Stimulated activated naive CD8-positive, alpha-beta T cell treated with anti-CD3 and anti-CD28 coated beads, Interleukin-15, Interleukin-2, amounts not matched to agents 100 ng/mL and 50 ng/mL, for 24 hours (primary cell): Measurements from ENCODE around the gene CARD9.

Experiments
- H3K27ac Mint-ChIP-seq: one replicate; pipeline ENCODE4 v1.8.0; 2021; ENCODE audit warnings: mild to moderate bottlenecking, mixed read lengths
- H3K27me3 Mint-ChIP-seq: one replicate; pipeline ENCODE4 v1.8.0; 2021; ENCODE audit warnings: mixed read lengths
- H3K36me3 Mint-ChIP-seq: one replicate; pipeline ENCODE4 v1.8.0; 2021; ENCODE audit warnings: low read depth, mixed read lengths
- H3K4me1 Mint-ChIP-seq: one replicate; pipeline ENCODE4 v1.8.0; 2021; ENCODE audit warnings: low read depth, mixed read lengths
- H3K4me3 Mint-ChIP-seq: one replicate; pipeline ENCODE4 v1.8.0; 2021; ENCODE audit warnings: mild to moderate bottlenecking, mixed read lengths
- H3K9me3 Mint-ChIP-seq: one replicate; pipeline ENCODE4 v1.8.0; 2021; ENCODE audit warnings: mixed read lengths

Gene CARD9

DNA sequence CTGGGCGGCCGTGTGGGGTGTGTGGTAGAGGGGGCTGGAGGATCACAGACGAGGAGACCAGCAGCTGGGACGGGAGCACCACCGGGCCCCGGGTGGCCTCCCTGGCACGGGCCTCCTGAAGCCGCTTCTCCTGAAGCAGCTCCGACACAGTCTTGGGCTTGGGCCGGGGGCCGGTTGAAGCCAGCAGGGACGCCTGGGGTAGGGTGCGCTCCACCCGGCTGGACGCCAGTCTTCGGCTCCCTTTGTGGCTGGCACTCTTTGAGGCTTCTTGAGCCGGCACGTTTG is 5.5 kb upstream of the CARD9 start:
- peaks cover 12% of the 10 kb centered on the region for H3K36me3 Mint-ChIP-seq
- no peak overlapping the region for H3K4me3 Mint-ChIP-seq
- H3K4me1 Mint-ChIP-seq: no peaks in the 10 kb centered on the region
- H3K9me3 Mint-ChIP-seq: no peaks in the 10 kb centered on the region
- H3K27ac Mint-ChIP-seq: no peak overlapping the region
- H3K27me3 Mint-ChIP-seq: no peaks in the 10 kb centered on the region

- Mint-ChIP-seq H3K4me1 (no peaks in the 10 kb centered on the region), H3K9me3 (no peaks in the 10 kb centered on the region), H3K27ac (no peak overlapping the region)
These were observed 4.9 kb upstream of the CARD9 start for GRCh38 chr9:136378170-136379002.

DNA sequence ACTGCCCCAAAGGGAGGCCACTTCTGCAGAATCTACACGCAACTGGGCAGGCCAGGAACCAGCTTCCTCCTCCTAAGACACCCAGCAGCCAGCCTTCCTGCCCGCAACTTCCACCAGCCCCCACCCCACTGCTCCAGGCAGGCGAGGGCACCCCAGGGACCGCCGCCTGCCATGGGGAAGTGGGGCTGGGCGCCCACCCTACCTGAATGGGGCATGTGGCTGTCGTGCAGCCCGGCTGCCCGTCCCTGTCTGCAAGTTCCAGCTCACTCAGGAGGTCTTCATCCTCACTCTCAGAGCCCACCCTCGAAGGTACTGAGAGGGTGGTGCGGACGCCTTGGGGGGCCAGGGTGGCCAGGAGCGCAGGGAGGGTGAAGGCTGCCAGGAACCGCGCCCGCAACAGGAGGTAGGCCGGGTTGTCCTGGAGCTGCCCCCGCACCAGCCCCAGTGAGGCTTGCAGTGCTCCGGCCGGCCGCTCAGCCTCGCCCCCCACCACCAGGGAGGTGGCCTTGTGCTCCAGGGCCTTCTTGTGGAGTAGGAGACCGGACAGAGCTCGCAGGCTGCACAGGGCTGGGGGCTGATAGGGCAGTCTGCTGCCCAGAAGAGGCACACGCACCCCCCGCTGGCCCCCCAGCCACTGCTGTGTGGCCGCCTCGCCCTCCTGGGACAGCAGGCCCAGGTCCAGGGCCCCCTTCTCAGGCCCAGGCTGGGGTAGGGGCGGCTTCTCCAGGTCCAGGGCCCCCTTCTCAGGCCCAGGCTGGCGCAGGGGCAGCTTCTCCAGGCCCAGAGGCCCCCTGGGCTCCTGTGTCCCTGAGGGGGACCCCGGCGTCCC is 4.1 kb upstream of the CARD9 start:
- Mint-ChIP-seq H3K27me3 (no peaks in the 10 kb centered on the region), H3K9me3 (no peaks in the 10 kb centered on the region), H3K4me1 (peaks cover 4% of the 10 kb centered on the region), H3K36me3 (peaks cover 8% of the 10 kb centered on the region), H3K4me3 (no peak overlapping the region), H3K27ac (no peak overlapping the region)

More at GRCh38 chr9:136378170-136379002, 4.9 kb upstream of the CARD9 start:
- H3K27me3 Mint-ChIP-seq: no peaks in the 10 kb centered on the region
- H3K4me3 Mint-ChIP-seq: no peak overlapping the region
- H3K36me3 Mint-ChIP-seq: peaks cover 9% of the 10 kb centered on the region

DNA sequence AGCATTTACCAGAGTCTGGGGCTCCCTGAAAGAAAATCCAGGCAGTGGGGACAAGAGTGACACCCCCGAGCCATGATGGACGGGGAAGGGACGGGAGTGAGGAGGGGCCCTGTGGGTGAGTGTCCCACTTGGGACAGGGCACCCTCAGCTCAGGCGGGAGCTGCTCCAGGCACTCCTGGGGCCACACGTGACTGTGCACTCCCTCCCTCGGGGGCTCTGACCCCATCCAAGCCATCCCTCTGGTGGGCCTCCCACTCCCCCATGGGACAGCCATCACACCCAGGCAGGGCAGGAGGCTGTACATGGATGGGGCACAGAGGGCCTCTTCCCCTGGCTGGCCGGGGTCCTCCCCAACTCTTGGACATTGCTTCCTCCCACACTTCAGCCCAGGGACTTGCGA is 3.0 kb upstream of the CARD9 start:
- H3K36me3 Mint-ChIP-seq: no peaks in the 10 kb centered on the region
- no peak overlapping the region for H3K4me3 Mint-ChIP-seq
- H3K27me3 Mint-ChIP-seq: no peaks in the 10 kb centered on the region
- peaks cover 4% of the 10 kb centered on the region for H3K4me1 Mint-ChIP-seq
- H3K9me3 Mint-ChIP-seq: no peaks in the 10 kb centered on the region
- no peak overlapping the region for H3K27ac Mint-ChIP-seq

DNA sequence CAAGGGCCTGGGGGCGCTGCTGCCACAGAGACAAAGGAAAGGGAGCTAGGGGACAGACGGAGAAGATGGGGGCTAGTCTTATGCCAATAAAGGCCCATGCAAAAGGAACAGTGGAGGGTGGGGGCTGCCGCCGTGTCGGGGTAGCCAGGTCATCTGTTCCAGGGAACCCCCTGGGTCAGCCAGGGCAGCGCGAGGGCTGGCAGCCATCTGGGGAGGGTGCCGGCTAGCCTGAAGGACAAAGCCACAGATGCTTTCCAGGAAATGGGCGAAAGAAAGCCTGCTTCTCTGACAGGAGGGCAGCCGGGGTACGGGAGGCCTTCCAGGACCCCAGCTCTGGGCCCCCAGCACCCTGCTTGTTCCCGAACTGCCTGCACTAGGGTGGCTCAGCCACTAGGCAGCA is 1.6 kb upstream of the CARD9 start:
- Mint-ChIP-seq H3K9me3 (no peaks in the 10 kb centered on the region), H3K27me3 (no peaks in the 10 kb centered on the region), H3K4me3 (no peak overlapping the region), H3K27ac (peak overlapping the region; percentile 63), H3K4me1 (peaks cover 4% of the 10 kb centered on the region), H3K36me3 (no peaks in the 10 kb centered on the region)

GRCh38 chr9:136374183-136374575 is 710 bp upstream of the CARD9 start:
- no peaks in the 10 kb centered on the region for H3K9me3 Mint-ChIP-seq
- H3K36me3 Mint-ChIP-seq: no peaks in the 10 kb centered on the region
- peaks cover 4% of the 10 kb centered on the region for H3K4me1 Mint-ChIP-seq
- H3K27me3 Mint-ChIP-seq: no peaks in the 10 kb centered on the region
- no peak overlapping the region for H3K4me3 Mint-ChIP-seq
- H3K27ac Mint-ChIP-seq: no peak overlapping the region

DNA sequence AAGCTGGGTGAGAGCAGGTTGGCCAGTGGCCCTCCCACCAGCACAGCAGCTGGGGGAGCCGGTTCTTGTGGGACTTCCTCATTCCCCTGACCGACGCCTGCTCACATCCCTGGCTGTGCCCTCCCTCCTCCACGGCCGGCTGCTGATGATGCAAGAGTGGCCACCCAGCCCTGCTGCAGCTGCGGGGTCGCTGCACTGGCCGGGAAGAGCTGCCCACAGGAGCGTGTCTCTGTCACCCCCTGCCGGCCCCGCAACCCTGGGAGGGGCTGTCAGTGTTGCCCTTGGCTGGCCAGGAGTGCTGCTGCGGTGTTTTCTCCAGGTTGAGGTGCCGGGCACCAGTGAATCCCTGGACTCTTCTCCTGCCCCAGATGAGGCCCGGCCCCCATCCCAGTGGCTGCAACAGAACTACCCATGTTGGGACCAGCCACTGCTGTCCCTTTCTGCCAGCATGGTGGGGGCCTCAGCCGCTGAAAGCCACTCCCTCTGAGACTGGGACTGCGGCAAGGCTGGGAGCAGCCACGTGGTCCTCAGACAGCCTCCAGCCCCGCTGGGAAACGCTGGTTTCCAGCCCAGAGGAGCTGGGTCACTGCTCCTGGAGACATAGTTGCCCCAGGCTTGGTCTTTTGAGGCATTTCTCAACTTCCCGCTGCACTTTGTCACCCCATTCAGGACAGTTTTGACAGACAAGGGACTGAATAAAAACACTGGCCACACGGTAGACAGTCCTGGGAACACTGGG is 739 bp downstream of the CARD9 start:
- no peaks in the 10 kb centered on the region for H3K27me3 Mint-ChIP-seq
- H3K9me3 Mint-ChIP-seq: no peaks in the 10 kb centered on the region
- no peak overlapping the region for H3K27ac Mint-ChIP-seq
- H3K36me3 Mint-ChIP-seq: no peaks in the 10 kb centered on the region
- peaks cover 4% of the 10 kb centered on the region for H3K4me1 Mint-ChIP-seq
- H3K4me3 Mint-ChIP-seq: peak overlapping the region; percentile 52

GRCh38 chr9:136372006-136372405 is 1.5 kb downstream of the CARD9 start:
- Mint-ChIP-seq H3K27me3 (no peaks in the 10 kb centered on the region), H3K4me1 (peaks cover 4% of the 10 kb centered on the region), H3K36me3 (no peaks in the 10 kb centered on the region), H3K9me3 (no peaks in the 10 kb centered on the region), H3K27ac (no peak overlapping the region), H3K4me3 (no peak overlapping the region)

DNA sequence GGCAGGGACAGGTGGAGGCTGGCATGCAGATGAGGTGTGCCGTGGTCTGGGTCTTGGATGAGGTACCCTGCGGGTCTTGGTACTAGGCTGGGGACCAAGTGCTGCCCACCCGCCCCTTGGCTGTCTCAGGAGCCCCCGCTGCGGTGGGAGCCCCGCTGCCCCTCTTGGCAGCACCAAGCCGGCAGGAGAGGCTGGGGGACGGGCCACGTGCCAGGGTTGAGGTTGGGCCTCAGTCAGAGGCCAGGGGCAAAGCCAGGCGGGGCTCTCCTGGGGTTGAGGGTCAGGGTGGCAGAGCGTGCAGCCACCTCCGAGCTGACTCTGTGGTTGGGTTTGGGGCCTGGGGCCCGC is 2.0 kb downstream of the CARD9 start:
- Mint-ChIP-seq H3K9me3 (no peaks in the 10 kb centered on the region), H3K27me3 (no peaks in the 10 kb centered on the region), H3K36me3 (no peaks in the 10 kb centered on the region), H3K4me1 (peaks cover 4% of the 10 kb centered on the region), H3K27ac (no peak overlapping the region), H3K4me3 (no peak overlapping the region)

- Mint-ChIP-seq H3K27me3 (no peaks in the 10 kb centered on the region), H3K36me3 (no peaks in the 10 kb centered on the region), H3K4me3 (no peak overlapping the region), H3K9me3 (no peaks in the 10 kb centered on the region), H3K4me1 (peaks cover 4% of the 10 kb centered on the region), H3K27ac (no peak overlapping the region)
These were observed 2.6 kb downstream of the CARD9 start for GRCh38 chr9:136370687-136371532.

DNA sequence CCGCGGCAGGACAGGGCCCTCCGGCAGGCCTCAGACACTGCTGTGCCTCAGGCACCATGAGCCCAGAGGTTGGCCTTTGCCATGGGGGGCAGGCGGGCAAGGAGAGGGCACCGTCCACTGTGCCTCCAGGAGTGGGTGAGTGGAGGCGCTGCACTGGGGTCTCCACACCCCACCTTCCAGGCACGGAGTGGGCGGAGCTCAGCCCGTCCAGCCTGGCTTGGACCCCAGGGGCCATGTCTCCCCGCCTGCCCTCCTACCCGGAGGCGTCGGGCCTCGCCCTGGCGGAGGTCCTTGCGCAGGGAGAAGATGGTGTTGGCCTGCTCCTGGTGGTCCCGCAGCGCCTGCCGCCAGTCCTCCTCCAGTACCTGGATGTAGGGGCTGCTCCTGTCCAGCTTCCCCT is 3.4 kb downstream of the CARD9 start:
- Mint-ChIP-seq H3K9me3 (no peaks in the 10 kb centered on the region), H3K27ac (no peak overlapping the region), H3K36me3 (no peaks in the 10 kb centered on the region), H3K4me3 (no peak overlapping the region), H3K27me3 (no peaks in the 10 kb centered on the region), H3K4me1 (peaks cover 4% of the 10 kb centered on the region)

GRCh38 chr9:136368190-136368589 is 5.3 kb downstream of the CARD9 start:
- Mint-ChIP-seq H3K27me3 (no peaks in the 10 kb centered on the region), H3K9me3 (no peaks in the 10 kb centered on the region), H3K36me3 (no peaks in the 10 kb centered on the region), H3K4me1 (peaks cover 4% of the 10 kb centered on the region), H3K4me3 (no peak overlapping the region), H3K27ac (no peak overlapping the region)

DNA sequence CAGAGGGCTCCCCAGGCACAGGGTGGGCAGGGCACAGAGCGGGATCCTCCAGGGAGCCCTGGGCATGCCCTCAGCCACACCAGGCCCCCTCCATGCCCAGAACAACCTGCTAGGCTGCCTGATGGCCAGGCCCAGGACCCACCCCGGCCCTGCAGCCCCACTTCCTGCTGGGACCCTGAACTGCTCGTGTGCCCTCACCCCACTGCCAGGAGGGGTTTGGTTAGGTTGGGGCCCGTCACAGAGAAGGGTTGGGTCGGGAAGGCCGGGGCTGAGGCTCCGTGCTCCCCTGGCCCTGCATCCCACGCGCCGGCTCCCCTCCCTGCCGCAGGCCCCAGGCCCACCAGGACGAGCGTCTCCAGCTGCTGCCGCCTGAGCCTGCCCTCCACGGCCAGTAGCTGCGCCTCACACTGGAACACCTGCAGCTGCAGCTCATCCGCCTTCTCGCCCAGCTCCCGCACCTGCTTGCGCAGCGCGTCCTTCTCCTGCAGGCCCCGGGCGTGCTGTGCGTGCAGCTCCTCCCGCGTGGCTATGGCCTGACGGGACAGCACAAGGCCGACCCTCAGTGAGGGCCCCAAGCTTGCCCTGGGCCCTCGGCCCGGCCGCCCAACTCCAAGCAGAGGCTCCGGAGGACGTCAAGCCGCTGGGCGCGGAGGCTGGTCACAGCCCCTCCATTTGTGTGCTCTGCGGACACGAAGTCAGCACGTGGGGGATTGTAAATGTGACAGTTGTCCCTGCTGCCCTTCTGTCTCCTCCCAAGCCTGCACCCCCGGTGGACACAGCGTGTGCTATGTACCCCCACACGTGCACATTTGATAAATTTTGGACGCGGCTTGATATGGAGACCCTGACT is 5.9 kb downstream of the CARD9 start:
- H3K4me1 Mint-ChIP-seq: peaks cover 4% of the 10 kb centered on the region
- no peak overlapping the region for H3K4me3 Mint-ChIP-seq
- H3K27me3 Mint-ChIP-seq: no peaks in the 10 kb centered on the region
- H3K36me3 Mint-ChIP-seq: no peaks in the 10 kb centered on the region
- H3K27ac Mint-ChIP-seq: no peak overlapping the region
- H3K9me3 Mint-ChIP-seq: no peaks in the 10 kb centered on the region

- H3K4me1 Mint-ChIP-seq: peaks cover 5% of the 10 kb centered on the region
- no peaks in the 10 kb centered on the region for H3K36me3 Mint-ChIP-seq
- no peaks in the 10 kb centered on the region for H3K27me3 Mint-ChIP-seq
- H3K9me3 Mint-ChIP-seq: no peaks in the 10 kb centered on the region
- H3K4me3 Mint-ChIP-seq: no peak overlapping the region
- no peak overlapping the region for H3K27ac Mint-ChIP-seq
These were observed 6.6 kb downstream of the CARD9 start for GRCh38 chr9:136366826-136367225.
